Liver (tissue), 9 donors: ENCODE measurements around the gene VDR. TPM values are rescaled to one million over a fixed set of nuclear protein-coding genes. Genes with fewer than 3 reads are reported as not detected.

Experiments used
- DNase-seq: peaks from one replicate; pipeline ENCODE4 v3.0.0-alpha.2; 2017; ENCODE audit warnings: low spot score
- H3K27ac ChIP-seq, 2 donors: one replicate each; pipeline ENCODE4 v1.7.0; 2013; ENCODE audit warnings: inconsistent platforms in 2 of 2, low read length in 2 of 2, control low read depth in 1 of 2, low read depth in 1 of 2, mild to moderate bottlenecking in 1 of 2
- H3K27me3 ChIP-seq, 4 donors: one replicate each; pipeline versions ENCODE4 v1.6.1 to v1.7.0; 2013; ENCODE audit warnings: low read length in 3 of 4, inconsistent platforms in 1 of 4, mild to moderate bottlenecking in 1 of 4, moderate library complexity in 1 of 4; ENCODE audit not compliant: control insufficient read depth in 4 of 4, insufficient read depth in 4 of 4
- H3K36me3 ChIP-seq, 4 donors: one replicate each; pipeline versions ENCODE4 v1.6.1 to v1.7.0; 2013; ENCODE audit warnings: low read length in 3 of 4, mild to moderate bottlenecking in 3 of 4, low read depth in 1 of 4, moderate library complexity in 1 of 4; ENCODE audit not compliant: control insufficient read depth in 4 of 4, insufficient read depth in 3 of 4
- H3K4me1 ChIP-seq, 4 donors: one replicate each; pipeline versions ENCODE4 v1.6.1 to v1.7.0; 2013; ENCODE audit warnings: low read length in 3 of 4, mild to moderate bottlenecking in 3 of 4, moderate library complexity in 1 of 4; ENCODE audit not compliant: control insufficient read depth in 4 of 4, insufficient read depth in 4 of 4
- H3K4me3 ChIP-seq, 3 donors: one replicate each; pipeline versions ENCODE4 v1.6.1 to v1.7.0; 2013; ENCODE audit warnings: low read length in 3 of 3, control low read depth in 1 of 3, low read depth in 1 of 3, mild to moderate bottlenecking in 1 of 3
- H3K9ac ChIP-seq, 2 donors: one replicate each; pipeline ENCODE4 v1.7.0; 2013; ENCODE audit warnings: low read length in 2 of 2, mild to moderate bottlenecking in 2 of 2, moderate library complexity in 2 of 2, control low read depth in 1 of 2, low read depth in 1 of 2
- H3K9me3 ChIP-seq, 4 donors: one replicate each; pipeline versions ENCODE4 v1.6.1 to v1.7.0; 2013; ENCODE audit warnings: low read length in 3 of 4; ENCODE audit not compliant: control insufficient read depth in 4 of 4
- ATF3 ChIP-seq: IDR thresholded peaks from 2 replicates; pipeline ENCODE4 v1.6.1; 2016; ENCODE audit warnings: antibody characterized with exemption
- CTCF ChIP-seq: fragments of 150-350 bp; IDR thresholded peaks from 2 replicates; pipeline ENCODE4 v1.5.1; 2017; ENCODE audit warnings: improper control_type of control experiment, low read depth, low read length; ENCODE audit not compliant: missing input control
- EGR1 ChIP-seq, 2 donors: IDR thresholded peaks; 2 replicates each; pipeline ENCODE4 v1.6.1; 2016 to 2018; ENCODE audit warnings: antibody characterized with exemption in 2 of 2, low read depth in 2 of 2
- FOXA1 ChIP-seq: IDR thresholded peaks from 2 replicates; pipeline ENCODE4 v1.6.1; 2016; ENCODE audit warnings: antibody characterized with exemption
- FOXA2 ChIP-seq: IDR thresholded peaks from 2 replicates; pipeline ENCODE4 v1.6.1; 2016; ENCODE audit warnings: antibody characterized with exemption
- GABPA ChIP-seq, 2 donors: IDR thresholded peaks in 1 of 2; conservative IDR thresholded peaks in 1 of 2; 2 replicates each; pipeline ENCODE4 v1.6.1; 2016; ENCODE audit warnings: antibody characterized with exemption in 2 of 2, mild to moderate bottlenecking in 1 of 2, moderate library complexity in 1 of 2
- HNF4A ChIP-seq, 2 donors: conservative IDR thresholded peaks; 2 replicates each; pipeline ENCODE4 v1.6.1; 2016; ENCODE audit warnings: antibody characterized with exemption in 2 of 2, mild to moderate bottlenecking in 2 of 2
- HNF4G ChIP-seq: IDR thresholded peaks from 2 replicates; pipeline ENCODE4 v1.6.1; 2016; ENCODE audit warnings: antibody characterized with exemption
- JUND ChIP-seq, 2 donors: IDR thresholded peaks; 2 replicates each; pipeline ENCODE4 v1.6.1; 2016; ENCODE audit warnings: antibody characterized with exemption in 2 of 2
- MAX ChIP-seq: IDR thresholded peaks from 2 replicates; pipeline ENCODE4 v1.6.1; 2016; ENCODE audit warnings: antibody characterized with exemption
- NR2F2 ChIP-seq: IDR thresholded peaks from 2 replicates; pipeline ENCODE4 v1.6.1; 2016; ENCODE audit warnings: antibody characterized with exemption
- RAD21 ChIP-seq, 2 donors: IDR thresholded peaks; 2 replicates each; pipeline ENCODE4 v1.6.1; 2016; ENCODE audit warnings: antibody characterized with exemption in 2 of 2, mild to moderate bottlenecking in 2 of 2
- RXRA ChIP-seq, 2 donors: IDR thresholded peaks; 2 replicates each; pipeline ENCODE4 v1.6.1; 2017 to 2018; ENCODE audit warnings: antibody characterized with exemption in 2 of 2, mild to moderate bottlenecking in 1 of 2
- SP1 ChIP-seq: IDR thresholded peaks from 2 replicates; pipeline ENCODE4 v1.6.1; 2018; ENCODE audit warnings: antibody characterized with exemption, mild to moderate bottlenecking
- TAF1 ChIP-seq: conservative IDR thresholded peaks from 2 replicates; pipeline ENCODE4 v1.6.1; 2016; ENCODE audit warnings: antibody characterized with exemption, mild to moderate bottlenecking
- YY1 ChIP-seq: IDR thresholded peaks from 2 replicates; pipeline ENCODE4 v1.6.1; 2016; ENCODE audit warnings: antibody characterized with exemption, mild to moderate bottlenecking
- ZBTB33 ChIP-seq: IDR thresholded peaks from 2 replicates; pipeline ENCODE4 v1.6.1; 2016; ENCODE audit warnings: antibody characterized with exemption
- WGBS: extraction: QIAGEN DNeasy Blood & Tissue Kit; methylation state at CpG from one replicate; pipeline ENCODE4 v1.1.7; 2013; 5-methylcytosine and 5-hydroxymethylcytosine counted together
- polyA plus RNA-seq, 2 donors: library from polyadenylated mRNA; stranded (reverse) in 1 of 2; unstranded in 1 of 2; fragments of 200-250 nt in 1 of 2; fragments of >200 nt in 1 of 2; fragmentation: Nextera tagmentation in 1 of 2; extraction: Ambion mirVana in 1 of 2; gene quantifications; one replicate each; pipeline versions ENCODE4 v1.2.1 to v1.2.3, GENCODE V29; 2013 to 2015
- total RNA-seq, 2 donors: library from RNA; depleted of rRNA; stranded (reverse); fragments of >200 nt; gene quantifications; one replicate each; pipeline ENCODE4 v1.2.3, GENCODE V29; 2014
- donor health status: healthy.
- donor health status: healthy.
- donor health status: healthy.
- donor health status: healthy.
- donor health status: healthy.

Gene VDR
- total and polyA plus RNA-seq, 4 donors, result 0.25 to 0.47 (median 0.35) TPM

- no peak for DNase-seq
- Histone ChIP-seq H3K4me3 (no peak overlapping the region), H3K27me3 (no peaks in the 10 kb centered on the region), H3K9me3 (no peaks in the 10 kb centered on the region), H3K36me3 (no peaks in the 10 kb centered on the region), H3K9ac (no peak overlapping the region), H3K4me1 (peaks cover 0 to 14% (median 12%) of the 10 kb centered on the region in 4 donors), H3K27ac (peak overlapping the region; percentile 41 to 53)
- peak; percentile 25 for TF ChIP-seq YY1
- TF ChIP-seq FOXA2, result no peak
- no peak for TF ChIP-seq MAX
- TF ChIP-seq TAF1, result no peak
- peak; percentile 50 for TF ChIP-seq SP1
- peak; percentile 63 to 83 for TF ChIP-seq RXRA (IDR thresholded peaks at IDR 0.05)
- peak; percentile 76 for TF ChIP-seq NR2F2
- TF ChIP-seq FOXA1, result no peak
- no peak for TF ChIP-seq GABPA (IDR thresholded peaks at IDR 0.05 in 1 of 2, conservative IDR thresholded peaks at IDR 0.05 in 1 of 2)
- peak; percentile 29 for TF ChIP-seq HNF4A (conservative IDR thresholded peaks at IDR 0.05)
- TF ChIP-seq JUND (IDR thresholded peaks at IDR 0.05), result no peak
- TF ChIP-seq CTCF, result peak; percentile 73
- TF ChIP-seq ATF3, result no peak
- TF ChIP-seq RAD21 (IDR thresholded peaks at IDR 0.05), result peak; percentile 60 to 74
- TF ChIP-seq HNF4G, result no peak
- WGBS, result 16% methylated on average over 6 of the region's 6 CpGs
These were observed 34.5 kb downstream of the VDR start for GRCh38 chr12:47870175-47870781.

- DNase-seq, result no peak
- 87% methylated on average over 8 of the region's 8 CpGs for WGBS
- H3K36me3 ChIP-seq, result no peaks in the 10 kb centered on the region
- no peaks in the 10 kb centered on the region for H3K9me3 ChIP-seq
- H3K4me1 ChIP-seq, result peaks cover 0 to 24% (median 19%) of the 10 kb centered on the region in 4 donors
- no peaks in the 10 kb centered on the region for H3K27me3 ChIP-seq
- H3K4me3 ChIP-seq, result no peak overlapping the region
- TF ChIP-seq EGR1 (IDR thresholded peaks at IDR 0.05; ENCODE audit: low read depth in 2 of 2), result no peak
- H3K27ac ChIP-seq, result no peak overlapping the region
- no peak overlapping the region for H3K9ac ChIP-seq
These were observed 36.2 kb downstream of the VDR start for GRCh38 chr12:47868552-47869031.

- Histone ChIP-seq H3K27ac (no peak overlapping the region), H3K4me3 (no peak overlapping the region), H3K36me3 (no peaks in the 10 kb centered on the region), H3K4me1 (peaks cover 0 to 25% (median 19%) of the 10 kb centered on the region in 4 donors), H3K9me3 (no peaks in the 10 kb centered on the region), H3K9ac (no peak overlapping the region), H3K27me3 (no peaks in the 10 kb centered on the region)
- no peak for DNase-seq
- 97% methylated on average over 2 of the region's 2 CpGs for WGBS
- TF ChIP-seq FOXA1, result no peak
- no peak for TF ChIP-seq HNF4A (conservative IDR thresholded peaks at IDR 0.05)
- no peak for TF ChIP-seq MAX
- TF ChIP-seq EGR1 (IDR thresholded peaks at IDR 0.05; ENCODE audit: low read depth in 2 of 2), result no peak
- TF ChIP-seq HNF4G, result no peak
- TF ChIP-seq FOXA2, result no peak
- no peak for TF ChIP-seq NR2F2
- no peak for TF ChIP-seq JUND (IDR thresholded peaks at IDR 0.05)
- no peak for TF ChIP-seq CTCF
- no peak for TF ChIP-seq GABPA (IDR thresholded peaks at IDR 0.05 in 1 of 2, conservative IDR thresholded peaks at IDR 0.05 in 1 of 2)
- no peak for TF ChIP-seq RXRA (IDR thresholded peaks at IDR 0.05)
- TF ChIP-seq ZBTB33, result no peak
These were observed 36.8 kb downstream of the VDR start for GRCh38 chr12:47868041-47868440.
